GM18909 (cell line): ENCODE measurements around the gene UBASH3B.
A peak's percentile ranks its signal among the peaks of the same experiment; 100 is the strongest.
"Not testable (repeated sequence)": the region's sequence is repeated elsewhere in the genome, so short reads cannot be mapped to it uniquely, and the experiment has no call there.

ENCODE experiments used
- ATAC-seq: cut with Tn5 transposase; IDR thresholded peaks from one replicate; pipeline ENCODE4 v1.9.1; 2021; ENCODE audit warnings: mild to moderate bottlenecking; ENCODE audit not compliant: unreplicated experiment, poor library complexity

UBASH3B gene

GRCh38 chr11:122832721-122833470 is 177.4 kb downstream of the UBASH3B start:
- ATAC-seq, result no peak

- no peak for ATAC-seq
These were observed 178.4 kb downstream of the UBASH3B start for GRCh38 chr11:122833846-122834464.

GRCh38 chr11:122836916-122837315 is 181.4 kb downstream of the UBASH3B start:
- no peak for ATAC-seq

GRCh38 chr11:122837528-122838346 is 182.2 kb downstream of the UBASH3B start:
- no peak for ATAC-seq

GRCh38 chr11:122843281-122844141 is 188.0 kb downstream of the UBASH3B start:
- peak; percentile 78 for ATAC-seq

GRCh38 chr11:122847466-122847865 is 191.9 kb downstream of the UBASH3B start:
- no peak for ATAC-seq

- ATAC-seq, result no peak
These were observed 192.7 kb downstream of the UBASH3B start for GRCh38 chr11:122848186-122848585.

GRCh38 chr11:122850076-122850631 is 194.6 kb downstream of the UBASH3B start:
- ATAC-seq, result no peak

- peak; percentile 50 for ATAC-seq
These were observed 195.9 kb downstream of the UBASH3B start for GRCh38 chr11:122851366-122851966.

- no peak for ATAC-seq
These were observed 196.7 kb downstream of the UBASH3B start for GRCh38 chr11:122852074-122852795.

- ATAC-seq, result no peak
These were observed 197.3 kb downstream of the UBASH3B start for GRCh38 chr11:122852796-122853160.

- no peak for ATAC-seq
These were observed 197.7 kb downstream of the UBASH3B start for GRCh38 chr11:122853261-122853660.

- ATAC-seq, result no peak
These were observed 198.5 kb downstream of the UBASH3B start for GRCh38 chr11:122853971-122854446.

- no peak for ATAC-seq
These were observed 206.1 kb downstream of the UBASH3B start for GRCh38 chr11:122861631-122862030.

GRCh38 chr11:122862091-122862490 is 206.6 kb downstream of the UBASH3B start:
- no peak for ATAC-seq

- not testable (repeated sequence) for ATAC-seq
These were observed 207.6 kb downstream of the UBASH3B start for GRCh38 chr11:122863154-122863553.

- no peak for ATAC-seq
These were observed 208.3 kb downstream of the UBASH3B start for GRCh38 chr11:122863704-122864326.
